SK-N-SH (cell line): ENCODE measurements around the gene UBE2K.

ENCODE experiments used
- CTCF ChIP-seq: fragments of 200-600 bp; sonication (generic); IDR thresholded peaks from 2 replicates; pipeline ENCODE4 v1.6.1; 2017; ENCODE audit warnings: antibody characterized with exemption, mild to moderate bottlenecking, moderate library complexity
- ELF1 ChIP-seq: IDR thresholded peaks from 2 replicates; pipeline ENCODE4 v1.4.0; 2012
- POLR2AphosphoS5 ChIP-seq: IDR thresholded peaks from 2 replicates; pipeline ENCODE4 v1.6.1; 2012; ENCODE audit warnings: low read depth, low read length
- ZBTB33 ChIP-seq: IDR thresholded peaks from 2 replicates; pipeline ENCODE4 v1.4.0; 2012; ENCODE audit warnings: low read depth, borderline replicate concordance

DNA sequence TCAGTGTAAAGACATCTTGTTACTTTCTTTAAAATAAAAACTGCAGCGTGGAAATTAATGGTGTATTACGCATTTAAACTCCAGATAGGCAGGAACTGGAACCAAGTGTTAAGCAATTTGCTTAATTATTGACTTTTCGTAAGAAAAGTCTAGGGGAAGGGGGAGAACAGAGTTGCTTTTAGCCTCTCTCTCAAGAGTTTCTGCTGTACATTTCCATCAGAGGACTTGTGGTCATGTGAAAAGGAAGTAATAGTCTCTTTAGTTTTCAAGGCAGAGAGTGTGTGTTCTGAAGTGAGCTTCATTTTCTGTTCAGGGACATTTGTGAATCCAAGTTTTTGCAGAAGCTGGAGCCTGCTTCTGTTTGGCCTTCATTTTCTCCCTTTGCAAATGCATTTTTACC, 127.2 kb downstream of the UBE2K start:
- TF ChIP-seq POLR2AphosphoS5 (no peak), ZBTB33 (no peak), CTCF (no peak), ELF1 (no peak)
